ENCODE measurements around the gene HDGFL2. TPM values are rescaled to one million over a fixed set of nuclear protein-coding genes. Genes with fewer than 3 reads are reported as not detected.
A peak's percentile ranks its signal among the peaks of the same experiment; 100 is the strongest.
"Not testable (repeated sequence)": the region's sequence is repeated elsewhere in the genome, so short reads cannot be mapped to it uniquely, and the experiment has no call there.

The HDGFL2 gene
- total RNA-seq, 2 donors from 2014 or later = 29.9 to 39.3 TPM

DNA sequence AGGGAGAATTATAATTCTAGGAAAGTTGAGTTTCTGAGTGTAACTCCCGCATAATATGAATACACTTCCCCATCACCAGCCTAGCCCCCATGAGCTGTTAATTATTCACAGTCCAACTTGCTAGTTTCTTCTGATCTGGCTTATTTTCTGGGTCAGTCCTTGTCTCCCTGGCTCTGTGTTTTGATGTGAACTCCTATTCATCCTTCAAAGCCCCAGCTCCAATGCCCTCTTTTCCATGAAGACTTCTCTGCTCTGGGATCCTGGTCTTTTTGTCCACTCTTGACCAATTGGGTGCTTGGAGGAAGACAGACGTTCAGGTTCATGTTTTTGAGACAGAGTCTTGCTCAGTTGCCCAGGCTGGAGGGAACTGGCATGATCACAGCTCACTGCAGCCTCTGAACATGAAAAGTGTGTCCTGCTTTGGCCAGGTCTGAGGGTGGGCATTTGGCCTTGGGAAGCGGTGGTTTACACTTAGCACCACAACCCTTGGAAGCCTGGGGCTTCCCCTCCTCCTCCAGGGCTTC is 67.1 kb downstream of the HDGFL2 start:
- DNase-seq = no peak
- ATAC-seq = no peak
- intact Hi-C loops (cut with DNase I, micrococcal nuclease) = no loop called here

DNA sequence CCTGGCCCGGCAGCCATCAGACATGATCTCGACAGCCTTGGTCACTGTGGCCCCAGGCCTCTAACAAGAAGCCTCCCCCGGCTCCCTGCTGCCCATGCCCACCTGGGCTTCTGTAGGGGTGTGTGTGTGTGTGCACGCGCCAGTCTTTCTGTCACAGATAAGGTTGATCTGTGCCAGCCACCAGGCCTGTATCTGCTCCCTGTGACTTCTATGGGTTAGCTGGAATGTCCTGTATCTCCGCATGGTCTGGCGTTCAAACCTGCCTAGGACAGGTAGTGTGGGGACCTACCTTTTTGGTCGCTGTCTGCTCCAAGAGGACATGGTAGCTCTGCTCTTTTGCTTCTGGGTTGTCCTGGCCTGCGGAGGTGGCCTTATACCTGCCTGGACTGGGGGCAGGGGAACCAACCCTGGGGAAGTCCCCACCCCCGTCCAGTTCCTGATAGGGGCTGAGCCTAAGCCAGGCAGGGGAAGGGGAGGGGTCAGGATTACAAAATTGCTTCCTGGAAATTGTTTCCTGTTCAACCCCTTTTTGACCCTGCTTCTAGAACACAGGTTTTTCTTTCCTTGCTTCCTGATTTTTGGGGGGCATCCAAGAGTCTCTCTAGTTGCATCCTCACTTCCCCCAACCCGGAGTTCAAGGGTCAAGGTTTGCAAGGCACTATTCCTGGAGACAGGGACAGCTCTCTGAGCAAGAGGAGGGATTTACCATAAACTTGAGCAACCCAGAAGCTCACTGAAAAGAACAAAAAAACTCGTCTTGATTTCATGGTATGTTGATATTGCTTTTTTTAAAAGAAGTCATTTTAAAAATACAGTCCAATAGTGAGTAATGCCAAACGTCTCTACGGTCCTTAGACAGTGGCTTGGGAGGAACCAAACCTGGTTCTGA is 67.8 kb downstream of the HDGFL2 start, which contains the start of gene LRG1:
TSS of gene LRG1 (minus strand) at position 344 of the 889 bp plus-strand sequence. CDS start at position 321, 23 bp downstream.
- intact Hi-C loops (cut with DNase I, micrococcal nuclease) = no loop called here
- peak; percentile 94 for ATAC-seq
- peak; percentile 80 to 91 for DNase-seq

DNA sequence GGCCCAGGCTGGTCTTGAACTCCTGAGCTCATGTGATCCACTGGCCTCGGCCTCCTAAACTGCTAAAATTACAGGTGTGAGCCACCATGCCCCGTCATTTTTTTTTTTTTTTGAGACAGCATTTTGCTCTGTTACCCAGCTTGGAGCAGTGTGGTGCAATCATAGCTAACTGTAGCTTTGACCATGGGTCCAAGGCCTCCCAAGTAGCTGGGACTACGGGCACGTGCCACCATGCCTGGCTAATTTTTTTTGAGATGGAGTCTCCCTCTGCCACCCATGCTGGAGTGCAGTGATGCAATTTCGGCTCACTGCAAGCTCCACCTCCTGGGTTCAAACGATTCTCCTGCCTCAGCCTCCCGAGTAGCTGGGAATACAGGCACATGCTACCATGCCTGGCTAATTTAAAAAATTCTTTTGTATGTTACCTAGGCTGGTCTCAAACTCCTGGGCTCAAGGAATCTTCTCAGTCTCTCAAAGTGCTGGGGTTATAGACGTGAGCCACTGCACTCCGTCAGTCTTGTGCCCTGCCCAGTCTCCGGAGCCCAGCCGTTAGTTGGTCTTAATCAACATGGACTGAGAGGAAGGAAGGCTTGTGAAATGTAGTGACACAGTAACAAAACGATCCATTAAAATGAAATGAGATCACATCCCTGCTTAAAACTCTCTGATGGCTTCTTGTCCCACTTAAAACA is 69.2 kb downstream of the HDGFL2 start:
- intact Hi-C loops (cut with DNase I, micrococcal nuclease) = no loop called here
- DNase-seq (no peak), ATAC-seq (no peak)

DNA sequence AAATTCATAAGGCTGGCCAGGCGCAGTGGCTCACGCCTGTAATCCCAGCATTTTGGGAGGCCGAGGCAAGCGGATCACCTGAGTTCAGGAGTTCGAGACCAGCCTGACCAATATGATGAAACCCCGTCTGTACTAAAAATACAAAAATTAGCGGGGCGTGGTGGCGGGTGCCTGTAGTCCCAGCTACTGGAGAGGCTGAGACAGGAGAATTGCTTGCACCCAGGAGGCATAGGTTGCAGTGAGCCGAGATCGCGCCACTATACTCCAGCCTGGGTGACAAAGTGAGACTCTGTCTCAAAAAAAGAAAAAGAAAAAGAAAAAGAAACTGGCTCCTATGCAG is 69.7 kb downstream of the HDGFL2 start:
- ATAC-seq; DNase-seq; intact Hi-C loops (cut with DNase I, micrococcal nuclease): not testable (repeated sequence)

DNA sequence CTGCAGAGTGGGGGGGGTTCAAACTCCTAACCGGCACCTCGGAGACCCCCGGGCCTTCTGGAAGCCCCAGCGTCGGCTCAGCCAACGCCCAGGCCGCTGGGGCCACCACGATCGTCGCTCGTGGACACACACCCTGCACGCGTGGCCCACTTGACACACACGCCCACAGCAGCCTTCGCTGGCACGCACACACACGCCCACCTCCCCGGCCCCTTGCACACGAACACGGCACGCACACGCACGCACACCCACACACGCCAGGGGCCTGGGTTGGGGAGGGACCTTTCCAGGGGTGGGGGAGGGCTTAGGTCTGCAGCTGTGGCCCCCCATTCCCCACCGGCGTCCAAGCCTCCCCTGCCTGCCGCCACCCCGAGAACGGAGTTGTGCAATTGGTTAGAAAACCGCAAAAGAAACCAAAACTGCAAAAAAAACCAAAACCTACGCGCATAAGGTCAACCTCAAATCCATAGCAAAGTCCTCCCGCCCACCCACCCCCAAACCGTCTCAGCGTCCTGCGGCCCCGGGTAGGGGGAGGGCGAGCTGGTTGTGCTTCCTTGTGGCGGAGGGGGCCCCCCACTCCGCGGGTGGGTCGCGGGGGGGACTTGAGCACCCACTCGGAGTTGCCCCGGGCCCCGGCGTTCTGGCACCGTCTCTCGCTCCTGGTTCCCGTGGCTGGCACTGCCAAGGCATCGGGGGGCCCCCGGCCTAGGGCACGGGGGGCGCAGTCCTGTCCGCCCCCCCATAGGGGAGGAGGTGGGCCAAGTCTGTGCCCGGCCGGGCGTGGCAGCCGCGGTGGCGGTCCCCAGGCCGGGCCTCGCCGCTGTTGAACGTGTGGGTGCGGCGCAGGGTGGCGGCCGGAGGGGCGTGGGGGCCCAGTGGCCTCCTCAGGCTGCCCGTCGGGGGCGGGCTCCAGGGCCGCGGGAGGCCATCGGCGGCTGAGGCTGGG is 71.1 kb downstream of the HDGFL2 start:
- intact Hi-C loops (cut with DNase I, micrococcal nuclease) = no loop called here
- ATAC-seq (no peak), DNase-seq (no peak)

DNA sequence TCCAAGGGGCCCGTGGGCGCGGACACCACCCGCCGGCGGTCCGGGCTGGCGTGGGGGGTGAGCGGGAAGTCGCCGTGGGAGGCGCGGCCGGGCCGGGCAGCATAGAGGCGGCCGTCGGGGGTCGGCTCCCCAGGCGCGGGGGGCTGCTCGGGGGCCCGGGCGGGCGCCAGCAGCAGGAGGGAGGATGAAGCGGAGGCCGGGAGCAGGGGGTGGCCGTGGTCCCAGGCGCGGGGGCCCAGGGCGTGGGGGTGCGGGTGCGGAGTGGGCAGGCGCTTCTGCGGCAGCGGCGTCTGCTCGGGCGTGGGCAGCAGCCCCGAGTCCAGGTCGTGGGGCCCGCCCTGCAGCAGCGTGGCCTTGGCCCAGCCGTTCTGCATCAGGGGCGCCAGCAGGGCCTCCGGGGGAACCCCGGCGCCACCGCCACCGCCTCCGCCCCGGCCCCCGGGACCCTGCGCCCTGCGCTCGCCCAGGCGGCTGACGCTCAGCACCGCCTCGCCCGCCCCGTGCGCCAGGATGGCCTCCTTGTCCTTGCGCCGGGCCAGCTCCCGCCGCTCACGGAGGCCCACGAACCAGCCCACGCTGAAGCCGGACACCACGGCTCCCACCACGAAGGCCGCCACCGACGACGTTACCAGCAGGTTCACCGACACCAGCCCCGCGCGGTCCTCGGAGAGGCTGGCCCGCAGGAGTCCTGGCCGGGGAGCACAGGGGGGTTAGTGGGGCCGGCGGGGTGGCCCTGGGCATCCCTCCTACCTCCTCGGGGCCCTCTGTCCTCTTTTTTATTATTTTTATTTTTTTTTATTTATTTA is 71.9 kb downstream of the HDGFL2 start:
- ATAC-seq (no peak), DNase-seq (no peak)
- intact Hi-C loops (cut with DNase I, micrococcal nuclease) = no loop called here

DNA sequence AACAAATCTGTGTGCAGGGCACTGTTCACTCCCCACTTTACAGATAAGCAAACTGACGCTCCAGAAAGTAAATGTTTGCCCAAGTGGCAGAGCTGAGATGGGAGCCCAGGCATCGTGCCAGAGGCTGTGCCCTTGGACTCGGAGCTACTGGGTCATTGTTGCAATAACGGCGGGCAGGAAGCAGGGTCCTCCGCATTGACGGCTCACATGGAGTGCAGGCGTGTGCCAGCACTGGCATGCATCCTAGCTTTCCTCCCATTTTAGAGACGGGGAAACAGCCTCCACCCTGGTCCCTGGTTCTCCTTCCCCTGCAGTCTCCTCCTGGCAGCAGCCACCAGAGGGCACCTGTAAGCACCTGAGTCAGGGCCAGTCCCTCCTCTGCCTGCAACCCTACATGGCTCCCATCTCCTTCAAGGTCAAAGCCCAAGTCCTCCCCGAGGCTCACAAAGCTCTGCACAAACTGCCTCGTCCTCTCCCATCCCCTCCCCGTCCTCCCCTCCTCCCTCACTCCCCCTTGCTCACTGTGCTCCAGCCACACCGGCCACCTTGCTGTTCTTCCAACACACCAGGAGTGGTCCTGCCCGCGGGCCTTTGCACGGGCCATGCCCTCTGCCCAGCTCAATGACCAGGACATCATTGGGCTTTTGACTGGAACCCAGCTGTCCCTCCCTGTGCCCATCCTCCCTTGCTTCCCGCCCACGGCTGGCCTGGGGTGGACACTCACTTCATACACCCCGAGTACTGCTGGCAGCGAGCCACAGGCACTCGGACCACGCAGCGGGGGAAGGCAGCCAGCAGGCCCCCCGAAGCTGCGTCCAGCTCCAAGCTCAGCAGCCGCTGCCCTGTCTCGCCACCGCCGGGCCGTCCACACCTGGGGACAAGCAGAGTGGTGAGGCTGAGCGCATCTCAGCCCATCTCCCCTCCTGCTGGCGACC is 75.5 kb downstream of the HDGFL2 start:
- intact Hi-C loops (cut with DNase I, micrococcal nuclease) = no loop called here
- peak; percentile 59 for ATAC-seq
- DNase-seq = no peak

DNA sequence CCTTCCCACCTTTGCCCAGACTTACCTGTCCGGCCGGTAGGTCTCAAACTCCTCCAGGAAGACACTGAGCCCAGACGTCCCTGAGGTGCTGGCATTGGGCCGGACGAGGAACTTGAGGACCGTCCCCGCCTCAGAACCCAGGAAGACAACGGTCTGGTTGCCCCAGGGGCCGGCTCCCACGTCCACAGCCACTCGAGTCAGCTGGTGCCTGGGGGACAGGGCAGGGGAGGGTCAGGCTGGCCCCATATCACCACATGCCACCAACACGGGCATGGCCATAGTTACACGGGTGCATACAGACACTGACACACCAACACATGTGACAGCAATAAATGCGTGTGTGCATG is 76.1 kb downstream of the HDGFL2 start:
- intact Hi-C loops (cut with DNase I, micrococcal nuclease) = no loop called here
- ATAC-seq (peak; percentile 15), DNase-seq (no peak)

DNA sequence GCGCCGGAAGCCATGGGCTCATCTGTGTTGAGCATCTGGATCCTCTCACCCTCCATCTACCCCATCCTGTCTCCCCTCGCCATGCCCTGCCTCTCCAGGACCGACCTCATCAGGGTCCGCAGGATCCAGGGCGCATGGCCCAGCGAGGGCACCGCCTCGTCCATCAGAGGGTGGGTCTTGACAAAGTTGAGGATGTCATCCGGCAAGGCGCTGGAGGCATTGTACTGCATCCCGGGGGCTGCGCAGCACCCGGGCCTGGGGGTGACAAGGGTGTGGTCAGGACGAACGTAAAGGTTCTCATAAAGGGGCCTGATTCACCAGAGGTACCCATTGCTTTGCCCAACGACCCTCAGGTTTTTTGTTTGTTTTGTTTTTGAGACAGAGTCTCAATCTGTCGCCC is 77.9 kb downstream of the HDGFL2 start:
- intact Hi-C loops (cut with DNase I, micrococcal nuclease) = no loop called here
- DNase-seq = no peak
- no peak for ATAC-seq

DNA sequence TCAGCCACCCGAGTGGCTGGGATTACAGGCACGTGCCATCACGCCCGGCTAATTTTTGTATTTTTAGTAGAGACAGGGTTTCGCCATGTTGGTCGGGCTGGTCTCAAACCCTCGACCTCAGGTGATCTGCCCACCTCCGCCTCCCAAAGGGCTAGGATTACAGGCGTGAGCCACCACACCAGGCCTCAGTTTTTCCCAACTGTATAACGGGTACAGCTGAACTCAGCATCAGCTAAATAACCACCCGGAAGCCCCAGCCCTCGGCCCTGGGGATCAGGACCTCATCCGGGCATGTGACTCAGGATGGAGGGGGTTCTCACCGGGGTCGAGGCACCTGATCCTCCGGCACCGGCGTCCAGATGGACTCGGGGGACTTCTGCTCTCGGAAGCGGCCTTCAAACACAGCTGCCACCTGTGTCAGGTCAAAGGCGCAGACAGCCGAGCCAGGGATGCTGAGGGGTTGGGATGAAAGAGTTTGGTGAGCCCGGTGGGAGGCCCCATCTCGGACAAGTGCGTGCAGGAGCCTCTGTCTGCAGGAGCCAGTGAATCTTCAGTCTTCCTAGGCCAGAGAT is 78.5 kb downstream of the HDGFL2 start:
- DNase-seq = no peak
- ATAC-seq = no peak
- intact Hi-C loops (cut with DNase I, micrococcal nuclease) = no loop called here

Small RNA genes lying within 50 kb of the gene (microRNA-seq; reads per million reads assigned to microRNA genes)
- gene MIR4746 = 2.1 to 2.7 reads per million in 2 donors

Other genes with a start within 250 kb of the HDGFL2 start
- gene EBI3, start 242.8 kb upstream of the HDGFL2 start, total RNA-seq = 1 to 10 TPM in 1 of 2 donors, under 1 TPM in 1; 0.40 to 2.6 TPM
- gene YJU2, start 225.2 kb upstream of the HDGFL2 start, total RNA-seq = 10 to 100 TPM; 17.8 to 18.1 TPM
- 10 to 100 TPM; 23.6 to 25.0 TPM for gene SHD, start 193.0 kb upstream of the HDGFL2 start, total RNA-seq
- 1 to 10 TPM in 1 of 2 donors, under 1 TPM in 1; 0.85 to 2.1 TPM for gene TMIGD2, start 169.9 kb upstream of the HDGFL2 start, total RNA-seq
- 1 to 10 TPM in 1 of 2 donors, under 1 TPM in 1; 0.95 to 1.1 TPM for gene FSD1, start 167.7 kb upstream of the HDGFL2 start, total RNA-seq
- gene STAP2, start 133.5 kb upstream of the HDGFL2 start, total RNA-seq = 100 to 1,000 TPM; 222 to 249 TPM
- 10 to 100 TPM; 77.3 to 84.6 TPM for gene MPND, start 128.7 kb upstream of the HDGFL2 start, total RNA-seq
- gene SH3GL1, start 71.8 kb upstream of the HDGFL2 start, total RNA-seq = 10 to 100 TPM; 42.3 to 44.4 TPM
- gene CHAF1A, start 69.7 kb upstream of the HDGFL2 start, total RNA-seq = 10 to 100 TPM in 1 of 2 donors, 1 to 10 TPM in 1; 10.0 to 15.5 TPM
- 100 to 1,000 TPM in 1 of 2 donors, 10 to 100 TPM in 1; 90.4 to 104 TPM for gene UBXN6, start 14.5 kb upstream of the HDGFL2 start, total RNA-seq
- 10 to 100 TPM in 1 of 2 donors, under 1 TPM in 1; 0.24 to 12.0 TPM for gene PLIN4, start 46.2 kb downstream of the HDGFL2 start, total RNA-seq
- 1 to 10 TPM; 1.9 to 2.2 TPM for gene PLIN5, start 62.9 kb downstream of the HDGFL2 start, total RNA-seq
- gene LRG1, start 67.7 kb downstream of the HDGFL2 start, total RNA-seq = 10 to 100 TPM; 11.6 to 31.8 TPM
- 1 to 10 TPM; 2.6 to 2.8 TPM for gene SEMA6B, start 87.4 kb downstream of the HDGFL2 start, total RNA-seq
- 1 to 10 TPM; 9.0 to 9.4 TPM for gene TNFAIP8L1, start 167.2 kb downstream of the HDGFL2 start, total RNA-seq
- 10 to 100 TPM; 75.5 to 96.0 TPM for gene MYDGF, start 198.0 kb downstream of the HDGFL2 start, total RNA-seq